SIG-M5 (cell line): Measurements from ENCODE around the gene ST8SIA1.

Experiments
- DNase-seq: peaks from one replicate; lab custom pipeline; 2025; lab: John Stamatoyannopoulos, UW

ST8SIA1 gene

DNA sequence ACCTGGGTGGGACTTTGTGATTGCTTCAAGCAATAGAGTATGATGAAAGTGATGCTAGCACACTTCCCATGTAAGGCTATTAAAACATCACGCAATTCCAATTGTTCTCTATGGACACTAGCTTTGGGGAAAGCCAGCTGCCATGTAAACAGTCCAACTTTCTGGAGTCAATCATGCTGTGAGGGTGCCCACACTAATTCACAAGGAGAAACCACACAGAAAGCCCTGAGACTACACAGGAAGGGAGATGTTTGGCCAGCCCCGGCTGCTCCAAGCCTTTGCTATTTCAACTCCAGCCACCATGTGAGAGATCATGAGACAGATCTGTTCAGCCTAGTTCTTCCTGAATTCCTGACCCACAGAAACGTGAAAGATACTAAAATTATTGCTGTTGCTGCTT lies 96.3 kb downstream of the ST8SIA1 start:
- DNase-seq = no peak

DNA sequence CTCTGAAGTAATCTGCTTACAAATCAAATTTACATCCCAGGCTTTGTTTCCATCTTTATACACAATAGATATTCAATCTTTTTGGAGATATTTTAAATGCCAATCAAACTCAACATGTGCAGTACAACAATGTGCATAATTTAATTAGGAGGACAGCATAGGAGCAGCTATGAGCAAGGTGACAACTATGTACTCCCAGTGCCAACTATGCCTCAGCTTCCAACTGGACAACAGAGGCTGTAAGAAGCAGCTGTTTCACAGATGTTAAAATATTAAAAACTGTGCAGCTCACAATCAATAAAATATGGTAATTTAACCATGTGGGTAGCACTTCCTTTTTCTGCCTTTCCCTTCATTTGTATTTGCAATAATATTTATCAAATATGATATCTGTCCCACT lies 99.9 kb downstream of the ST8SIA1 start:
- no peak for DNase-seq

DNA sequence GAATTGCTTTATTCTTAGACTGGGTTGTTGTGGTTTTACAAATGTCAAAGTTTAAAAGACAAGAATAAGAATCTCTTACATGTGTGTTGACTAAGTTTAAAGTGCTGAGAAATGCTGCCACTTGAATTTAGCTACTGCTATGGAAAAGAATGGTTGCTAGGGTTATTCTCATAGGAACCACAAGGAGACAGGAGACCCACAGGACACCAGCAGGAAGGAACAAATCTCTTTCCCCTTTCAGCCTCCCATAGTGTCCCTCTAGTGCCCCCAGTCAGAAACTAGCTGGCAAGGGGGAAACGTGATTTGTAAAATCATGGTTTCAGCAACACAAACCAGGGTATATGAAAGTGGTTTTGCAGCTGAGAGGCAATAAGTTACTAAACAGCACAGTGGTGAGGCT lies 102.7 kb downstream of the ST8SIA1 start:
- DNase-seq = no peak

DNA sequence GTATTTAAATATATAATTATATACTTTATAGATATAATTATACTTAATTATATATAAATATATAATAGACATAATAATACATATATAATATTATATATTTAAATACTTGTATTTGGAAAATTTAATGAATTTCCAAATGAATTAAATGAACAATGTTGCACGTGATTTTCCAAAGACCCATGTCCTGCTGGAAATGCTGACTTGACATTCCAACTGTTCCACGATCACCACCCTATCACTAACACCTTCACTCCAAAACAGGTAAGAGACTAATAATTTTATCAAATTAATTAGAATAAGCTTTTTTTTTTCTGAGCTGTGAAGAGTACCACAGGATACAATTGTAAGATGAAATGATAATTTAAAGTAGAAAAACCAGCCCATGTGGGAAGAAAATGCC lies 103.4 kb downstream of the ST8SIA1 start:
- DNase-seq = no peak

DNA sequence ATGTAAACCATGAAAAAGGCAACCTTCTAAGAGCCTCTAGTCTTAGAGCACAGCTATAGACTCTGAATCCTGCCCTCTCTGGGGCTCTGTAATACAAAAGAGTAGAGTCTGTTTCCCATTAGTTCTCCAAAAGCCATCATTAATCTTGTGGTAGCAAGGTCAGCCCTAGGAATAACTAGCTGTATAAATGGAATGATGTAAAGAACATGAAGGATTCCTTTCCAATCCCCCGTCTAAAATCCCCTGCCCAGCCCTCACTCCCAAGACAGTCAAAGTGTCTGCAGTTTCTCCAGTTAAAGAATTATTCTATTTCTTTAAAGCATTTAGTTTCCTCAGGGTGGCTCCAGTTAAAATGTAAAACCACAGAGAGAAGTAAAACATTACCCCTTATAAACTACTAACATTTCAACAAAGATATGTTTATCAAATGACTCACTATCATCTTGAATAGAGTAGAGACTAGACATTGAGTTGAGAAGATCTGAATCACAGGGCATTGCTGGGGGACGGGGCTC lies 104.2 kb downstream of the ST8SIA1 start:
- no peak for DNase-seq

DNA sequence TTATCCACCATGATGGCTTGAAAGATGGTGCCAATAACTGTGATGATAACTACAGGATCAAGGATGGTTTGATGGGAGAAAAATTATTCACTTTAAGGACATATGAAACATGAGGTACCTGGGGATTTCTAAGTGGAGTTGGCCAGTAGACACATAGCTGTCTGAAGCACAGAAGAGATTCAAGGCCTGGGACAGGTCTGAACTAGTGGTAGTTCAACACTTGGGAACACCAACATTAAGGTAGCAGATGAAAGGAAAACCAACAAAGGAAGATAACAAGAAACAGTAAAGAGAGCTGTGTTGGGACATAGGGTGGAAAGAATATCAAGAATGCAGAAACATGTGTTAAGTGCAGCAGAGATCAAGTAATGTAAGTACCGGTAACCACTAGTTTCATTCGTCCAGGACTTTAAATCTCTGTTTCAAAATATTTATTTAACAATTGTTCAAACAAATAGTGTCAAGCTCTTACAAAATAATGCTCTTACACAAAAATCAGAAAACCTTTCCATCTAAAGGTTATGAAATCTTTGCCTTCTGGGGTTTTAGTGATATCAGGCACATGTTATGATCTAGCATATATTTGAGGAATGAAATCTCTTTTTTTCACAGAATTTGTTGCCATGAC lies 104.7 kb downstream of the ST8SIA1 start:
- no peak for DNase-seq

DNA sequence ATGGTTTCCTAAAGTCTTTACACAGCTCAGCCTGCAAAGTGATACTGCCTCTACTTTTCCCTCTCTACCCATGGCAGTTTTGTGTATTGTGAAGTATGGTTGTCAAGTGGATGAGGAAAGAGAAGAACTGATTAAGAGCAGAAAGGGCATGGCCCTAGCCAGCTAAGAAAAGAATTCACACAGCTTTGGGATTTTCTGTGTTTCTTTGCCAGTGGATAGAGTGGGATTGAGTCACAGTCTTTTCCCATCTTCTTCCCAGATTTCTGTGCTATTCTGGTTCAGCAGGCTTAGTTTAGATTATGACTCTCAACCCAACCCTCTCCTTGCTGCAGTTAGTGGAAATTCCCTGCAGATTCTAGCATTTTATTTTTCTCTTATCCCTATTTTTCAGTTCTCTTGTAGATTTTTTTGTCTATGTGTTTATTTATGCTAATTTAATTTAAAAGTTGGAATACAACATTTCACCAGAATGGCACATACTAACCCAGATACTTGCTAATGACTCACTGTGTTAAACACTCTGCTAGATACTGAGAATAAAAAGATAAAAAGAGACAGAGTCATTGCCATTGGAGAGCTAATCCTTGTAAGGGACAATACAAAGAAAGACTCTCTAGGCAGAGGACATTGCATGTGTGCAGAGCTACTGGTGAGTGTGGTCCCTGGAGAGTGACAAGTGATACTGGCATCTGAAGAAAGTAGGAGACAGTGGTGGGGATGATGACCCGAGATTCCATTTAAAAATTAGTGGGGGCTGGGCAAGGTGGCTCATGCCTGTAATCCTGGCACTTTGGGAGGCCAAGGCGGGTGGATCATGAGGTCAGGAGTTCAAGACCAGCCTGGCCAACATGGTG lies 106.3 kb downstream of the ST8SIA1 start:
- DNase-seq = no peak

DNA sequence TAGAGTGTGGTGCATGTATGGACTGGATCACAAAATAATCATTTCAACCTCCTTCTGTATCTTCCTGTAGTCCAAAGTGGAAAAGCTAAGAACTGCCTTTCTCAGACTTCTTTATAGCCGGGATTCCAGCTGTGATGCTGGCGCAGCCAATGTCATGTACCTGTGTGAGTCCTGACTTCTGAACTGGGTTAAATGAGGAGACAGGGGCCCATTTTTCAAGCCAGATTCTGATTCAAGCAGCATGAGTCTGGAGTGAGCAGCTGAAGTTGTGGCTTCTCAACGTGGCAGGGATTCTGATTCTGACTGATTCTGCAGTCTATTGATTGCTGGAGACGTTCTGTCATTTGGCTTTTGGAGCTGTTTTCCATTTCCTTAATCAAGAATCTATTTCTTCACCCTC lies 111.2 kb downstream of the ST8SIA1 start:
- no peak for DNase-seq

DNA sequence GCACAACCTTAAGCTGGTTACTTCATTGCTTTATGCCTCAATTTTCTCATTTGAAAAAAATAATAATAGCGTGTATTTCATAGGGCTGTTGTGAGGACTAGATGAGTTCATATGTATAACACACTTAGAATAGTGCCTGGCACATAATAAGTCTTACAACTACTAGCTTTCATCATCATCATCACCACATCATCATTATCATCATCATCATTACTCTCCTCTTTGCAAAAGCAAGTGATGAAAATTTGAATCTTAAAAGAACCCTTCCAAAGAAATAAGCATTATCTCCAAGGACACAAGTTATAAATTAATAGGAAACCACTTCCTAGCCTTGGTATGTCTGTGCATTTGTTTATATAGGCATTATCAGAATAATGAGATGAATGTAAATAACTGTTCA lies 117.0 kb downstream of the ST8SIA1 start:
- no peak for DNase-seq

DNA sequence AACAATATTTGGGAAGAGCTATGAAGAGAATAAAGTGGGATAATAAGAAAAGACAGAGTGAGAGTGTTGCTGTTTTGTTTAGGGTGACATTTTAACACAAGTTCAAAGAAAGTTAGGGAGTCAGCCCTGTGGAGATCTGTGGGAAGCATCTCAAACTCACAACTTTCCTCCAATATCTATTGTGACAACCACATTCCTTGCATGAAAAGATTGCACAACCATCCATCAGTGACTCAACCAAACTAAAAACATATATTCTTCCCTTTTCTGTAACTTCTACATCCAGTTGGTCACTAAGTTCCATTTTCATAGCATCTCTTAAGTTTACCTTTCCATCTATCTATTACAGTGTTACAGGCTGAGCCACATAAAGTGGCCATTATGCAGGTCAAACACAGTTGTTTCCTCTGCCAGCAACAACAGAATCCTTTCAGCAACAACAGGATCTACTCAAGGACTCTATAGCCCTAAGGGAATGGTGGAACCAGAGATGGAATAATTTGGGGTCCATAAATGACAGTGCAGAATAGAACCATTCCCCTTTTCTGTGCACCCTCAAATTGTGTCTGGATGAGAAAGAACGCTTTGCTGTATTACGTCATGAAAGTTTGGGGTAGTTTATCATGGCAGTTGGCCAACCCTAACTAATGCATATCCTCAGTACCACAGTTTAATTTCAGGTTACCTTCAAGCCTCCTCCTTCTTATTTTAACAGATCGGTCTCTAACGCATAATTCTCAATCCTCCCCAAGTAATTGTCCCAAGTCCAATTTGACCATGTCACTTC lies 118.8 kb downstream of the ST8SIA1 start:
- DNase-seq = no peak

DNA sequence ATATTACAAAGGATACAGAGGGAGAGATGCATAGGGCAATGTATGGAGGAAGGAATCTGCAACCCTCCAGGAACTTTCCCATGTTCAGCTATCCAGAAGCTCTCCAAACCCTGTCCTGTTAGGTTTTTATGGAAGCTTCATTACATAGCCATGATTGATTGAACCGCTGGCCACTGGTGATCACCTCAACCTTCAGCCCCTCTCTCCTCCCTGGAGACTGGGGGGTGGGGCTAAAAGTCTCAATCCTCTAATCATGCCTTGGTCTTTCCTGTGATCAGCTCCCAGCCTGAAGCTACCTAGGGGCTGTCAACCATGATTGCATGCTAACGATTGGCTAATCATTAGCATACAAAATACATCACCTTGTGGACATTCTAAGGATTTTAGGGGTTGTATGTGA lies 123.4 kb downstream of the ST8SIA1 start:
- DNase-seq = no peak

DNA sequence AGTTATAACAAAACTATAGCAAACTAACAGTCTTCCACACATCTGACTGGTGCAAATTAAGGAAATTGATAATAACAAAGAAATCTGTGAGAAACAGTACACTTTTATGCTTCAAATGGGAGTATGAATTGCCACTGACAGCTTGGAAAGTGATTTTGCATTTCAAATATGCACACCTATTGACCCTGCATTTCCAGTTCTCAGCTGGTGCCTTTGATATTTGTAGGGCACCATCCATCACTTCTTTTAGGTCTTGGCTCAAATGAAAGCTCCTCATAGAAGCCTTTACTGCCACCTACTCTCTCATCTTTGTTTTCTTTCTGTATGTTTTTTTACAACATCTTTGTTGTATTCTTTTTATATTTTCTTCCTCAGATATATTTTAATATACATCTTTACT lies 125.1 kb downstream of the ST8SIA1 start:
- DNase-seq = no peak

DNA sequence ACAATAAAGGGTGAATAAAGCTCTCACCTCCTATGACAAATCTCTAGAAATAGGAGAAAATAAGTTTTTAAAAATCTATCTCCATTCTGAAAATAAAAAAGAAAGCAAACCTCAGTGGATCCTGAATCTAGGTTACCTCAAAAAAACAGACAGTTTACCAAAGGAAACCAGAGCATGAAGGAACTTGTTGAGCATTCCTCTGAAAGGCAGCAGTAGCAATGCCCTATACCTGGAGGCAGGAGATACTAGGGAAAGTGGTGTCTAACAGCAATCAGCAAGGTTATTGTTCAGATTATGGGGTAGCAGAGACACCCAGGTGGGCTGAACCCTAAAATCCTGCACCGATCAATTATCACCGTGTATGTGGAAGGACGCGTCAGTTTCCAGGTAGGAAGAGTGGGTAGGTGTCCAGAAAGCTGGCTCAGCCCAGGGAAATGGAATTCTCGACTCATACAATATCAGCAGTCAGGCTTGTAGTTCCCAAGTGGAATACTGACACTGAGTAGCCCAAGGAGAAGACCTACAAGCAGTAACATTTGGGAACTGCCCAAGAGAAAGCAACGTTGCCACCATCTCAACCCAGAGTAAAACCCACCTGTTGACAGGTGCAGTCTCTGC lies 128.3 kb downstream of the ST8SIA1 start:
- no peak for DNase-seq

DNA sequence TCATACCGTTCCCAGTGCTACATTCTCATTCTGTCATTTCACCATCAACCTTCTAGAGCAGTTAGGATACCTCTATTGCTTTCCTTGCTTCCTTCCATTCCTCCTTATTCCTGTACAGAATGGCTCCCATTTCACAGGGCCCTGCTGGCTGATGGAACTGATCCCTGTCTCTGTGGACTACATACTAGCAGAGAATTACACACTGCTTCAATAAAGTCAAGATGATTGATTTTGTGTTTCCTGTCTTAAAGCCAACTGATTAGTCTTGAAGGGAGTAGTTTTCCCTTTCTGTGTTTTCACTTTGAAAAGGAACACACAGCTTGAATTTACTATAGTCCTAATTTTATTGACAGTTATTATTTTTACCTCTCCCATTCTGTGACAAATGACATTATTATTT lies 130.1 kb downstream of the ST8SIA1 start:
- DNase-seq = no peak

DNA sequence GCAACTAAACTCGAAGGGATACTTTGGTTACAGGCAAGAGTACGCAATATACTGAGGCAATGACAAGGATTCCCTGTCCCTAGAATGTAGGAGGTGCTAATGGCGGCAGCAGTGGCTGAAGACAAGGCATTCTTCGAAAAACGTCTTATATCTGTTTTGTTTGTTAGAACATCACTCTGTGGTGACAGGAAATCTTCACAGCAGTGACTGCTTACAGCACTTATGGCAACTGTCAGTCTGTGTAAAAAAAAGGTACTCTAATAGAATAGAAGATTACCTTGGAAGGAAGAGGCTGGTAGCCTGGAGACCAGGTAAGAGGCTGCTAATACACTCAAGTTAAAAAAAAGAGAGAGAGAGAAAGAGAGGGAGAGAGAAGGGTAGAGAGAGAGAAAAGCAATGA lies 131.7 kb downstream of the ST8SIA1 start:
- no peak for DNase-seq

DNA sequence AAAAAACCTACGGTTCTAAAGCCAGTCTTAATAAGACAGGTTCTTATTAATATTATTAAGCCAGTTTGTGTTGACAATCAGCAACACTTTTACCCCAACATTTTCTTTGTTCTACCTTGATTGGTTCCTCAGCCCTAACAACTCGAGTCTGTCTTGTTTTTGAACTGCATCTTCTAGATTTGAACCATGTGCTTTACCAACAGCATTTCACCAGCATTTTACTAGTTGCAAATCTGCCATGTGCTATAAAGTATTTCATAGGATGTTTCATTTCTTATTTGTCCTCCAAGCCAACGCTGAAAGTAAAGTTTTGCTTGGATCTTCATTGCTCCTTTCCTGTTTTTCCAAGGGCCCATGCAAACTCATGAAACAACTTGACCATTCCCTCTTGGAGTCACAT lies 133.4 kb downstream of the ST8SIA1 start:
- DNase-seq = no peak

DNA sequence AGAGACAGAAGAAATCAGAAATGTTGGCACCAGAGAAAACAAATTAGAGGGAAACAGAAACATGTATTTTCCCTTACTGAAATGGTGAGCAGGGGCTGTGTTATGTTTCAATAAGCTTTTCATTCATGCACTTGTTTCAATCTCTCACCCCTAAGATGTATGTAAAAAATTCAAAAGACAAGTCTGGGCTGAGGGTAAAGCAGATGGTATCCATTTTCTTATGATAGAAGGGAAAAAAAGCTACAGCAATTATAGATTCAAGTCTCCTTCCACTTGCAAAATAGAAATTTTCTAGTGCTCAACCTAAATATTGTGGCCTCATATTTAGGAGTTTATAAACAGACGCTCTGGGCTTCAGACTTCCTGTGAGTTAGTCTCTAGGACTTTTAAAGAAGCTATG lies 138.3 kb downstream of the ST8SIA1 start:
- DNase-seq = no peak

DNA sequence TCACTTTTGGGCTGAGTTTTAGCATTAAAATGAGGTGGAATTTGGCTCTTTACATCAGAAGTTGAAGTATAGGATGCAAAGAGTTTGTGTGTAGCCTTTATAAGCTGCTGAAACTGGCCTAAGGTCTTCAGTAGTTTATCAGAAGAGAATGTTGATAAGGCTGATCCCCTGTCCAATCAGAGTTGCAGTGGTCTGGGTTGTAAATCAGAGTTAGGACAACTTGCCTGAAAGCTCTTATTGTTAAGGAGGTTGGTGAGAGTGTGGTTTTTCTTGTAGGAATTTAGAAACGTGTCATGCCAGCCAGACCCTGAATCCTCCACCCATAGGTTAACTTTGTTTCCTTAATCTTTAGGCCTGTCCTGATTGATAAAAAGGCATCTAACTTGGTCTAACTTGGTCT lies 143.5 kb downstream of the ST8SIA1 start:
- DNase-seq = no peak

DNA sequence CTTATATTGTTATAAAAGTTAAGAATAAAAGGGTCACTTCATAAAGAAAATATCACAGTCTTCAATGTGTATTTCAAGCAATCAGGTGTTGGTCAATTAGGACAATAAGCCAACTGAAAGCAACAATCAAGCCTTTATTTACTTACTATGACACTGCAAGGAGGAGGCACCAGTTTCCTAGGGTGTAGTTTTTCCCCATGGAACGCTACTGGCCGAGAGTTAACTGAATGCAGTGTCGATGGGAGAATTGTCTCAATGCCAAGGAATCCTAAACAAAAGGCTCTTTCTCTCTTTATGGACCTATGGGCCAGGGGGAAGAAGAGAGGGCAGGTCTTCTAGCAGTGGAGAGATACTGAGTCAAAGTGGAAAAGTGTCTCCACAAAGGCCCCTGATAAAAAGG lies 146.1 kb downstream of the ST8SIA1 start:
- DNase-seq = no peak

DNA sequence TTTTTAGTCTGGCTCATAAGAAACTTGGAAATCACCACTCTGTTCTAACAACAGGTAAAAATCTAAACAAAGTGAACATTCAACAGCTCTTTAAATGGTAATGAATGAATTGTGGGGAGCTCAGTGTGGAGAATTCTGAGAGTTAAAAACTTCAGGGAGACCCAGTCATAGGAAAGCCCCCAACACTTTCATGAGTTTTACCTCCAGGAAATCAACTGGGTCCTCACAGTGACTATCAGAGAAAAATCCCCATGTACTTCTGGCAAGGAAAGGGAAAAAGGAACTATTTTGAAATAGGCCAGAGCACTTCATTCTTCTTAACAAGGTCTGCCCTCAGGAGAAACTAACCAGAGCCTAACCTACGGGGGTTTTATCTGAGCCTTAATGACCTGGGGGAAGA lies 153.8 kb downstream of the ST8SIA1 start:
- DNase-seq = no peak

DNA sequence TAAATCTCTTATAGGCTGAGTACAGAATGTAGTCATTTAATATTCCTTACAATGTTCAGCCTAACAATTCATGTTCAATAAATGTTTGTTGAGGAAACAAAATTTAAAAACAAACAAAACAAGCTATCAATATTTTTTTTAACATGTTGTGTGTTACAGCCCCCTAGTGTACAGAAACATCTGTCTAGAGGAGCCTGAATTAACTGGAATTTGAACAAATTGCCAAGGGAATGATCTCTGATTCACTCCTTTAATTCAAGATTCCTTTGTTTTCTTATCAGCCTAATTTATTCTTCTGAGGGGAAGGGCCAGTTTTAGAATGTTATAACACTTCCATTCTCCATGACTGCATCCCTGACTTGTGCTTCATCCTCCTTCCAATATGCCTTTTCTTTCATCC lies 161.3 kb downstream of the ST8SIA1 start:
- no peak for DNase-seq

DNA sequence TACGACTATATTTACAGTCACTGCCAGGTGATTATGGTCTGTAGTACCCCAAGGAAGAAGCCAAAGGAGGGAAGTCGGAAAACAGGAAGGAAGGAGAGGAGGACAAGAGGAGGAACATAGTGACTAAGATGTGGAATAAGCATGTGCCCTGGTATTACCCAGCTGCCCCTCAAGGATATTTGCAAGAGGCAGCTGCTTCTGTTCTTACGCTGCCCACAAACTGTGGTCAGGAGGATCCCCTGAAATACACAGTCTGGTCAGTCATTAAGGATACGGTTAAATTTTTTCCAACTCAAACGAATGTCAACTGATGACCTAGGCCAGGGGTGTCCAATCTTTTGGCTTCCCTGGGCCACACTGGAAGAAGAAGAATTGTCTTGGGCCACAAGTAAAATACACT lies 162.0 kb downstream of the ST8SIA1 start:
- DNase-seq = no peak
